Activated T-cell treated with anti-CD3 and anti-CD28 coated beads for 24 hours (primary cell): ENCODE measurements around the gene MAML2.

Source experiments
- DNase-seq: peaks from one replicate; pipeline ENCODE4 v3.0.0-alpha.2; 2020; ENCODE audit warnings: low read depth

The MAML2 gene

GRCh38 chr11:96125400-96125799 lies 217.6 kb downstream of the MAML2 start:
- DNase-seq: no peak

GRCh38 chr11:96124155-96124554 lies 218.8 kb downstream of the MAML2 start:
- no peak for DNase-seq

GRCh38 chr11:96123301-96123700 lies 219.7 kb downstream of the MAML2 start:
- no peak for DNase-seq

GRCh38 chr11:96122601-96123074 lies 220.4 kb downstream of the MAML2 start:
- DNase-seq: no peak

GRCh38 chr11:96119211-96119610 lies 223.8 kb downstream of the MAML2 start:
- no peak for DNase-seq

- DNase-seq: no peak
Observed at GRCh38 chr11:96116376-96116775, 226.6 kb downstream of the MAML2 start.

GRCh38 chr11:96114178-96115064 lies 228.6 kb downstream of the MAML2 start:
- no peak for DNase-seq

- DNase-seq: no peak
Observed at GRCh38 chr11:96113193-96113681, 229.8 kb downstream of the MAML2 start.

- no peak for DNase-seq
Observed at GRCh38 chr11:96112192-96113128, 230.5 kb downstream of the MAML2 start.

- DNase-seq: no peak
Observed at GRCh38 chr11:96111308-96111707, 231.7 kb downstream of the MAML2 start.

GRCh38 chr11:96110302-96110701 lies 232.7 kb downstream of the MAML2 start:
- no peak for DNase-seq

- no peak for DNase-seq
Observed at GRCh38 chr11:96109331-96110030, 233.5 kb downstream of the MAML2 start.

GRCh38 chr11:96107143-96107824 lies 235.7 kb downstream of the MAML2 start:
- no peak for DNase-seq

- no peak for DNase-seq
Observed at GRCh38 chr11:96106645-96107044, 236.3 kb downstream of the MAML2 start.

- DNase-seq: no peak
Observed at GRCh38 chr11:96105944-96106343, 237.1 kb downstream of the MAML2 start.

- DNase-seq: no peak
Observed at GRCh38 chr11:96105197-96105895, 237.6 kb downstream of the MAML2 start.

GRCh38 chr11:96104496-96104895 lies 238.5 kb downstream of the MAML2 start:
- no peak for DNase-seq

GRCh38 chr11:96103721-96104120 lies 239.3 kb downstream of the MAML2 start:
- DNase-seq: no peak

GRCh38 chr11:96103102-96103501 lies 239.9 kb downstream of the MAML2 start:
- no peak for DNase-seq

- DNase-seq: no peak
Observed at GRCh38 chr11:96102664-96103078, 240.3 kb downstream of the MAML2 start.

- DNase-seq: no peak
Observed at GRCh38 chr11:96101146-96101545, 241.8 kb downstream of the MAML2 start.
